Keratinocyte (primary cell): Measurements from ENCODE around the gene ZNF521.

Source experiments
- EZH2 ChIP-seq: IDR thresholded peaks from one replicate; pipeline ENCODE4 v1.6.1; 2012; ENCODE audit warnings: inconsistent platforms, mild to moderate bottlenecking, low read length, moderate library complexity
- TF ChIP-seq, protein P1 (sequence below), 3 experiments: IDR thresholded peaks in 1 of 3; conservative IDR thresholded peaks in 1 of 3; optimal IDR thresholded peaks in 1 of 3; 2 replicates in 2 of 3; 3 replicates in 1 of 3; pipeline versions ENCODE3 to v1.5.1; 2011; ENCODE audit warnings: low read length in 3 of 3, mild to moderate bottlenecking in 3 of 3, moderate library complexity in 2 of 3, control low read depth in 1 of 3, inconsistent platforms in 1 of 3; ENCODE audit not compliant: insufficient read depth in 2 of 3; ENCODE audit errors: extremely low read depth in 1 of 3

DNA sequence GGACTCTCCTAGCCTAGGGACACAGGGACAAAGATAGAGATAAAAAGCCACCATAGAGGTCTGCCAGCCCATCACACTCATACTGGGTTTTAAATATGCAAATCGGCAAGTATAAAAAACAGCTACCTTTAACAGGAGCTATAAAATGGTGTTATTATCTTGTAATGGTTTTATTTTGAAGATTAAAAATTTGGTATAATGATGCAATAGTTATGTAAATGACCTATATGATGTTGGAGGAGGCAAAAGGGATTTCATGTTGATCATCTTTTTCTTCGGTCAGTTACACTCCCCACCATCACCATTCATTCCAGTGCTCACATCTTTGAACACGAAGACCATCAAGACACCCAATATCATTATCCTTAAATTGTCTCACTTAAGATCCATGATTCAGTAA is 11.2 kb downstream of the ZNF521 start:
- TF ChIP-seq, protein P1, sequence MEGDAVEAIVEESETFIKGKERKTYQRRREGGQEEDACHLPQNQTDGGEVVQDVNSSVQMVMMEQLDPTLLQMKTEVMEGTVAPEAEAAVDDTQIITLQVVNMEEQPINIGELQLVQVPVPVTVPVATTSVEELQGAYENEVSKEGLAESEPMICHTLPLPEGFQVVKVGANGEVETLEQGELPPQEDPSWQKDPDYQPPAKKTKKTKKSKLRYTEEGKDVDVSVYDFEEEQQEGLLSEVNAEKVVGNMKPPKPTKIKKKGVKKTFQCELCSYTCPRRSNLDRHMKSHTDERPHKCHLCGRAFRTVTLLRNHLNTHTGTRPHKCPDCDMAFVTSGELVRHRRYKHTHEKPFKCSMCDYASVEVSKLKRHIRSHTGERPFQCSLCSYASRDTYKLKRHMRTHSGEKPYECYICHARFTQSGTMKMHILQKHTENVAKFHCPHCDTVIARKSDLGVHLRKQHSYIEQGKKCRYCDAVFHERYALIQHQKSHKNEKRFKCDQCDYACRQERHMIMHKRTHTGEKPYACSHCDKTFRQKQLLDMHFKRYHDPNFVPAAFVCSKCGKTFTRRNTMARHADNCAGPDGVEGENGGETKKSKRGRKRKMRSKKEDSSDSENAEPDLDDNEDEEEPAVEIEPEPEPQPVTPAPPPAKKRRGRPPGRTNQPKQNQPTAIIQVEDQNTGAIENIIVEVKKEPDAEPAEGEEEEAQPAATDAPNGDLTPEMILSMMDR (optimal IDR thresholded peaks at IDR 0.05 in 1 of 3, IDR thresholded peaks at IDR 0.05 in 1 of 3, conservative IDR thresholded peaks at IDR 0.05 in 1 of 3; ENCODE audit: extremely low read depth in 1 of 3, insufficient read depth in 2 of 3, low read length in 3 of 3): no peak
- TF ChIP-seq EZH2: no peak
